K562 (cell line): ENCODE measurements around the gene APOLD1. TPM values are rescaled to one million over a fixed set of nuclear protein-coding genes. Genes with fewer than 3 reads are reported as not detected.

Experiments
- ATAC-seq: fragments of 200-7000 bp; cut with Tn5 transposase; 3 replicates; pipeline ENCODE4 v1.9.1; 2020; ENCODE audit warnings: moderate library complexity
- BruUV-seq: library from RNA; stranded (reverse); fragments of 400-500 nt; replicated peaks from 2 replicates; lab custom pipeline; 2021; lab: Mats Ljungman, UMichigan
- CTCF ChIA-PET: fragments of 300-600 bp; formaldehyde crosslinking; extraction: SDS; loops from one replicate; lab custom pipeline; 2021; ENCODE audit warnings: low intra/inter-chr PET ratio; lab: Yijun Ruan, JAX
- POLR2A ChIA-PET: fragments of 300-600, 350-650 bp; sonication (Branson Sonifier 250); formaldehyde crosslinking; extraction: SDS; loops from one replicate; lab custom pipeline; 2021; ENCODE audit warnings: antibody characterized with exemption, inconsistent platforms; lab: Yijun Ruan, JAX
- DNase-seq, 4 experiments: peaks; one replicate each; pipeline versions ENCODE4 v3.0.0 to v3.0.0-alpha.2; 2011 to 2018; ENCODE audit warnings: low spot score in 3 of 4, mixed read lengths in 3 of 4; ENCODE audit errors: extremely low read depth in 1 of 4
- FAIRE-seq: peaks from 2 replicates; lab custom pipeline; 2011; peaks lifted over from hg19 to GRCh38; lab: Jason Lieb, UNC
- H2AFZ ChIP-seq: 2 replicates; pipeline ENCODE4 v1.6.0; 2011; ENCODE audit warnings: low read depth, low read length, control low read depth, inconsistent platforms
- H3K27ac ChIP-seq: fragments of 200-600 bp; 3 replicates; pipeline ENCODE4 v1.8.0; 2011; ENCODE audit warnings: low read depth, mild to moderate bottlenecking, control low read depth, inconsistent platforms, low read length, moderate library complexity, mixed read lengths; ENCODE audit errors: extremely low read depth
- H3K27me3 ChIP-seq, 2 experiments: fragments of 300-600 bp in 1 of 2; 2 replicates in 1 of 2; 3 replicates in 1 of 2; pipeline versions ENCODE4 v1.6.0 to v1.8.0; 2011; ENCODE audit warnings: inconsistent platforms in 2 of 2, low read length in 2 of 2, mild to moderate bottlenecking in 1 of 2, mixed read lengths in 1 of 2, moderate library complexity in 1 of 2; ENCODE audit not compliant: control insufficient read depth in 2 of 2, insufficient read depth in 2 of 2
- H3K36me3 ChIP-seq: fragments of 300-600 bp; 3 replicates; pipeline ENCODE4 v1.8.0; 2011; ENCODE audit warnings: mild to moderate bottlenecking, low read length, inconsistent platforms; ENCODE audit not compliant: control insufficient read depth, insufficient read depth
- H3K4me1 ChIP-seq, 2 experiments: fragments of 200-600 bp in 1 of 2; replicated peaks in 1 of 2; 2 replicates in 1 of 2; 3 replicates in 1 of 2; pipeline versions ENCODE4 v1.5.1 to v1.8.0; 2011; ENCODE audit warnings: inconsistent platforms in 2 of 2, low read length in 2 of 2, mild to moderate bottlenecking in 1 of 2, mixed read lengths in 1 of 2, moderate library complexity in 1 of 2; ENCODE audit not compliant: control insufficient read depth in 2 of 2, insufficient read depth in 2 of 2
- H3K4me2 ChIP-seq: 2 replicates; pipeline ENCODE4 v1.6.1; 2011; ENCODE audit warnings: low read length, control low read depth, inconsistent platforms, mixed read lengths; ENCODE audit not compliant: insufficient read depth
- H3K4me3 ChIP-seq: fragments of 200-600 bp; sonication (generic), shearing (Covaris generic); 2 replicates; pipeline ENCODE4 v1.5.1; 2016; ENCODE audit warnings: control low read depth, inconsistent platforms
- H3K79me2 ChIP-seq: fragments of 200-600 bp; 3 replicates; pipeline ENCODE4 v1.8.0; 2011; ENCODE audit warnings: low read length, inconsistent platforms; ENCODE audit not compliant: control insufficient read depth, insufficient read depth
- H3K9ac ChIP-seq, 2 experiments: 2 replicates each; pipeline versions ENCODE4 v1.6.0 to v1.6.1; 2011; ENCODE audit warnings: low read depth in 2 of 2, low read length in 2 of 2, control low read depth in 1 of 2, inconsistent platforms in 1 of 2, mild to moderate bottlenecking in 1 of 2, mixed read lengths in 1 of 2; ENCODE audit not compliant: insufficient read depth in 1 of 2
- H3K9me1 ChIP-seq: one replicate; pipeline ENCODE4 v1.6.0; 2011; ENCODE audit warnings: inconsistent platforms, mild to moderate bottlenecking, low read length, moderate library complexity; ENCODE audit not compliant: control insufficient read depth, insufficient read depth
- H3K9me3 ChIP-seq: replicated peaks from 2 replicates; pipeline ENCODE4 v1.5.1; 2011; ENCODE audit warnings: low read depth, low read length, inconsistent platforms; ENCODE audit not compliant: control insufficient read depth, insufficient read depth
- H4K20me1 ChIP-seq: replicated peaks from 2 replicates; pipeline ENCODE4 v1.6.1; 2011; ENCODE audit warnings: low read length, inconsistent platforms, mixed read lengths; ENCODE audit not compliant: control insufficient read depth, insufficient read depth
- HMG20B ChIP-seq: fragments of 250-450 bp; sonication (Bioruptor Pico); IDR thresholded peaks from 2 replicates; pipeline ENCODE4 v1.5.0; 2021; ENCODE audit warnings: mild to moderate bottlenecking
- MED1 ChIP-seq: sonication (generic); formaldehyde crosslinking; IDR thresholded peaks from 2 replicates; pipeline ENCODE4 v1.8.1; 2023; ENCODE audit warnings: missing genetic modification reagents, borderline replicate concordance
- NFYB ChIP-seq: IDR thresholded peaks from 2 replicates; pipeline ENCODE4 v1.6.1; 2011; ENCODE audit warnings: mild to moderate bottlenecking, moderate library complexity; ENCODE audit not compliant: insufficient read length; ENCODE audit errors: extremely low read depth
- RBM22 ChIP-seq: fragments of 200-400 bp; formaldehyde crosslinking; IDR thresholded peaks from 2 replicates; pipeline ENCODE4 v1.6.1; 2018; ENCODE audit warnings: low read length, low read depth; ENCODE audit not compliant: poor library complexity, severe bottlenecking
- SMAD3 ChIP-seq: fragments of 450-650 bp; formaldehyde crosslinking; conservative IDR thresholded peaks from 2 replicates; pipeline ENCODE4 v1.4.0; 2020; ENCODE audit warnings: mild to moderate bottlenecking
- WGBS: fragments of 100-300 bp; shearing (Covaris generic); methylation state at CpG from one replicate; pipeline ENCODE4 v1.1.6; 2016; ENCODE audit warnings: low coverage, mixed read lengths; ENCODE audit not compliant: insufficient coverage; ENCODE audit errors: missing lambda C conversion rate; 5-methylcytosine and 5-hydroxymethylcytosine counted together
- in situ Hi-C: fragments of 300-500 bp; cut with MboI; formaldehyde crosslinking; loops from 4 replicates; pipeline ENCODE4 v1.15.0; 2018; ENCODE audit warnings: inconsistent platforms, mixed read lengths
- intact Hi-C: fragments of 100-400 bp; cut with micrococcal nuclease; formaldehyde crosslinking; loops from 2 replicates; pipeline ENCODE4 v1.14.2; 2022
- polyA plus RNA-seq, 8 experiments: library from polyadenylated mRNA; depleted of rRNA in 4 of 8; stranded (reverse) in 5 of 8; unstranded in 3 of 8; fragments of >200 nt; fragmentation: Nextera tagmentation in 2 of 8; fragmentation: Illumina TruSeq in 1 of 8; extraction: Ambion mirVana in 2 of 8; extraction: Trizol in 1 of 8; gene quantifications; 2 replicates each; pipeline versions ENCODE4 v1.2.1 to v1.2.3, GENCODE V29; 2011 to 2014; ENCODE audit warnings: inconsistent platforms in 1 of 8, missing spikeins in 1 of 8
- total RNA-seq, 7 experiments: library from RNA; depleted of rRNA in 6 of 7; stranded (reverse); fragments of >200 nt in 6 of 7; fragmentation: Illumina TruSeq in 2 of 7; extraction: Trizol in 2 of 7; gene quantifications; 2 replicates each; pipeline versions ENCODE4 v1.2.1 to v1.2.3, GENCODE V29; 2011 to 2021; ENCODE audit warnings: low replicate concordance in 1 of 7

APOLD1 gene
- total and polyA plus RNA-seq, 9 of the 15 experiments (the other 6 are each of a cell fraction or from before 2014, with no cell fraction given), result 0.28 to 1.1 (median 0.61) TPM

GRCh38 chr12:12748044-12748443 is 37.4 kb upstream of the APOLD1 start:
- Histone ChIP-seq H2AFZ (no peak overlapping the region), H3K4me1 (no peaks in the 10 kb centered on the region; a peak in 1 of 5 replicates), H3K36me3 (no peaks in the 10 kb centered on the region), H3K27me3 (no peaks in the 10 kb centered on the region), H3K4me2 (no peak overlapping the region), H3K9me1 (no peaks in the 10 kb centered on the region), H3K9ac (no peak overlapping the region), H3K79me2 (no peaks in the 10 kb centered on the region), H3K27ac (no peak overlapping the region), H3K4me3 (no peak overlapping the region), H3K9me3 (no peaks in the 10 kb centered on the region), H4K20me1 (no peaks in the 10 kb centered on the region)
- 26% methylated on average over 3 of the region's 3 CpGs for WGBS
- in situ Hi-C loops, result no loop called here
- CTCF ChIA-PET, result no interaction called here
- ATAC-seq, result no peak
- FAIRE-seq, result no peak
- TF ChIP-seq SMAD3 (CRISPR knock-in tag) (no peak), RBM22 (no peak)
- no TSS peak for BruUV-seq
- POLR2A ChIA-PET, result interaction anchor here (1.2 kb wide), 1 partner anchor 21 kb away, joined by 4 read pairs; no protein-coding TSS in a partner anchor
- intact Hi-C loops, result no loop called here
- DNase-seq, result no peak

- H2AFZ ChIP-seq, result no peak overlapping the region
- WGBS, result 72% methylated on average over 5 of the region's 7 CpGs
- H3K27me3 ChIP-seq, result no peaks in the 10 kb centered on the region
- H3K27ac ChIP-seq, result no peak overlapping the region
- no peak for DNase-seq
- H3K4me2 ChIP-seq, result no peak overlapping the region
- CTCF ChIA-PET, result no interaction called here
- in situ Hi-C loops (no loop called here), intact Hi-C loops (no loop called here)
- H3K9me1 ChIP-seq, result no peaks in the 10 kb centered on the region
- H3K4me3 ChIP-seq, result no peak overlapping the region
- H3K36me3 ChIP-seq, result no peaks in the 10 kb centered on the region
- BruUV-seq, result no TSS peak
- H4K20me1 ChIP-seq, result no peaks in the 10 kb centered on the region
- TF ChIP-seq NFYB, result peak; percentile 22
- TF ChIP-seq MED1 (CRISPR knock-in tag), result no peak
- no peak for TF ChIP-seq HMG20B
- TF ChIP-seq, all 486 proteins: peak for 1
- Histone ChIP-seq H3K79me2 (no peaks in the 10 kb centered on the region), H3K4me1 (no peaks in the 10 kb centered on the region; a peak in 1 of 5 replicates), H3K9me3 (no peaks in the 10 kb centered on the region), H3K9ac (no peak overlapping the region)
- POLR2A ChIA-PET, result no interaction called here
- FAIRE-seq (no peak), ATAC-seq (no peak)
Observed at GRCh38 chr12:12749433-12749832, 36.0 kb upstream of the APOLD1 start.
